ENCODE results near the gene EPB41L5.
"Not testable (repeated sequence)": the region's sequence is repeated elsewhere in the genome, so short reads cannot be mapped to it uniquely, and the experiment has no call there.

The EPB41L5 gene

DNA sequence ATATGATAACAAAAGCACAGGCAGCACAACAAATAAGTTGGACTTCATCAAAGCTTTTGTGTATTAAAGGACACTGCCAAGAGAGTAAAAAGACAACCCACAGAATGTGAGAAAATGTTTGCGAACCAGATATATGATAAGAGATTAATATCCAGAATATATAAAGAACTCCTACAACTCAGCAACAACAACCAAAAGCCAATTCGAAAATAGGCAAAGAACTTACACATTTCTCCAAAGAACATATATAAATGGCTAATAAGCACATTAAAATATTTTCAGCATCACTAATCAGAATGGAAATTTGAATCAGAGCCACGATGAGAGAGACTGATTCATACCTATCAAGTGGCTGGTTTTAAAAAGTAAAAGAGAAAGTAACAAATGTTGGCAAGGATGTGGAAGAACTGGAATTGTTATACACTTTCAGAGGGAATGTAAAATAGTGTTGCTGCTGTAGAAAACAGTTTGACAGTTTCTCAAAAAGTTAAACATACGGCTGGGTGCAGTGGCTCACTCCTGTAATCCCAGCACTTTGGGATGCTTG lies 25.2 kb downstream of the EPB41L5 start:
- H3K27me3 ChIP-seq (ENCODE audit: insufficient read depth, low read length): no peaks in the 10 kb centered on the region
- peaks cover 5% of the 10 kb centered on the region for H3K4me1 ChIP-seq (ENCODE audit: insufficient read depth, low read length)
- H3K4me3 ChIP-seq (ENCODE audit: low read length): no peak overlapping the region
- no peak overlapping the region for H2AFZ ChIP-seq (ENCODE audit: low read depth, low read length)
- H3K9me3 ChIP-seq (ENCODE audit: low read length): peaks cover 2% of the 10 kb centered on the region
- peaks cover 12% of the 10 kb centered on the region for H3K36me3 ChIP-seq (ENCODE audit: insufficient read depth, low read length)

DNA sequence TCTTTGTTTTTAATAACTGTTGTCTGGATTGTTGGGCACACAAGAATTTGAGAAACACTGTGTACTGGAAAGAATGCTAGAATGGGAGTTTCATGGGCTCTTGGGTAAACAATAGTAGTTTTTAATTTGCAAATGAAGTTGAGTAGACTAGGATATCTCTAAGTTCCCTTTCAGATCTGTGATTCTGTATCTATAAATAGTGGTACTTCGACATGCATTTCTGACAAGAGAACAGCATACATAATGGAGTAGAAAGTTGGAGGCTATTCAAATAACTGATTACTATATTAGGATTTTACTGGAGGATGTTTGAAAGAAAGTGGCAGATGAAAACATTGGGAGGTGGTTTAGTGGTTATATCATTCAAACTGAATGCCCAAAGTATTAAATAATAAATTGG lies 29.5 kb downstream of the EPB41L5 start:
- no peak overlapping the region for H3K4me3 ChIP-seq (ENCODE audit: low read length)
- peaks cover 11% of the 10 kb centered on the region for H3K9me3 ChIP-seq (ENCODE audit: low read length)
- H3K4me1 ChIP-seq (ENCODE audit: insufficient read depth, low read length): no peaks in the 10 kb centered on the region
- no peak overlapping the region for H2AFZ ChIP-seq (ENCODE audit: low read depth, low read length)
- peaks cover 25% of the 10 kb centered on the region for H3K36me3 ChIP-seq (ENCODE audit: insufficient read depth, low read length)
- H3K27me3 ChIP-seq (ENCODE audit: insufficient read depth, low read length): no peaks in the 10 kb centered on the region

DNA sequence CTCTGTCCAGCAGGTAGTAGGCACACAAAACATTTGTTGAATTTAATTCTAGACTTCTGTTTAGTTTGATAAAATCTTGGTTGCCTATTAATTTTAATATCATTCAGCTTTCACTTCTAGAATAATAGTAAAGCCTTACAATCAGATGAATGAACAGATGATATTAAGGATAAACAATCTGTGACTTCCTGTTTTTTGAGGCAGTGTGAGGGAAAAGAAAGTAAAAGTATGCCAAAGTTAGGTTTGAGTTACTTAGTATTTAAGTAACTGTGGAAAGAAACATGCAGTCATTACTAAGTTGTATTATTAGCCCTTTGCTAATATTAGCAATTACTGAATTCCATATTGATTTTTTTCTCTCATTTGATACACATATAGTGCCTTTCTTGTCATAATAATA lies 31.5 kb downstream of the EPB41L5 start:
- no peak overlapping the region for H2AFZ ChIP-seq (ENCODE audit: low read depth, low read length)
- H3K36me3 ChIP-seq (ENCODE audit: insufficient read depth, low read length): peaks cover 25% of the 10 kb centered on the region
- no peaks in the 10 kb centered on the region for H3K4me1 ChIP-seq (ENCODE audit: insufficient read depth, low read length)
- no peaks in the 10 kb centered on the region for H3K27me3 ChIP-seq (ENCODE audit: insufficient read depth, low read length)
- no peak overlapping the region for H3K4me3 ChIP-seq (ENCODE audit: low read length)
- H3K9me3 ChIP-seq (ENCODE audit: low read length): peaks cover 11% of the 10 kb centered on the region

DNA sequence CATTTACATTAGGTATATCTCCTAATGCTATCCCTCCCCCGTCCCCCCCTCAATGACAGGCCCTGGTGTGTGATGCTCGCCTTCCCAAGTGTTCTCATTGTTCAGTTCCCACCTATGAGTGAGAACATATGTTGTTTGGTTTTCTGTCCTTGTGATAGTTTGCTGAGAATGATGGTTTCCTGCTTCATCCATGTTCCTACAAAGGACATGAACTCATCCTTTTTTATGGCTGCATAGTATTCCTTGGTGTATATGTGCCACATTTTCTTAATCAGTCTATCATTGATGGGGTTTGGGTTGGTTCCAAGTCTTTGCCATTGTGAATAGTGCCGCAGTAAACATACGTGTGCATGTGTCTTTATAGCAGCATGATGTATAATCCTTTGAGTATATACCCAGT lies 32.9 kb downstream of the EPB41L5 start:
- not testable (repeated sequence) for H3K4me3 ChIP-seq (ENCODE audit: low read length); H3K27me3 ChIP-seq (ENCODE audit: insufficient read depth, low read length); H2AFZ ChIP-seq (ENCODE audit: low read depth, low read length); H3K4me1 ChIP-seq (ENCODE audit: insufficient read depth, low read length)
- peaks cover 12% of the 10 kb centered on the region for H3K9me3 ChIP-seq (ENCODE audit: low read length)
- peaks cover 25% of the 10 kb centered on the region for H3K36me3 ChIP-seq (ENCODE audit: insufficient read depth, low read length)

DNA sequence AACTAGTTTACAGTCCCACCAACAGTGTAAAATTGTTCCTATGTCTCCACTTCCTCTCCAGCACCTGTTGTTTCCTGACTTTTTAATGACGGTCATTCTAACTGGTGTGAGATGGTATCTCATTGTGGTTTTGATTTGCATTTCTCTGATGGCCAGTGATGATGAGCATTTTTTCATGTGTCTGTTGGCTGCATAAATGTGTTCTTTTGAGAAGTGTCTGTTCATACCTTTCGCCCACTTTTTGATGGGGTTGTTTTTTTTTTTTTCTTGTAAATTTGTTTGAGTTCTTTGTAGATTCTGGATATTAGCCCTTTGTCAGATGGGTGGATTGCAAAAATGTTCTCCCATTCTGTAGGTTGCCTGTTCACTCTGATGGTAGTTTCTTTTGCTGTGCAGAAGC lies 33.4 kb downstream of the EPB41L5 start:
- not testable (repeated sequence) for H3K4me3 ChIP-seq (ENCODE audit: low read length); H3K27me3 ChIP-seq (ENCODE audit: insufficient read depth, low read length); H2AFZ ChIP-seq (ENCODE audit: low read depth, low read length); H3K4me1 ChIP-seq (ENCODE audit: insufficient read depth, low read length)
- Histone ChIP-seq H3K36me3 (ENCODE audit: insufficient read depth, low read length) (peaks cover 25% of the 10 kb centered on the region), H3K9me3 (ENCODE audit: low read length) (peaks cover 13% of the 10 kb centered on the region)

DNA sequence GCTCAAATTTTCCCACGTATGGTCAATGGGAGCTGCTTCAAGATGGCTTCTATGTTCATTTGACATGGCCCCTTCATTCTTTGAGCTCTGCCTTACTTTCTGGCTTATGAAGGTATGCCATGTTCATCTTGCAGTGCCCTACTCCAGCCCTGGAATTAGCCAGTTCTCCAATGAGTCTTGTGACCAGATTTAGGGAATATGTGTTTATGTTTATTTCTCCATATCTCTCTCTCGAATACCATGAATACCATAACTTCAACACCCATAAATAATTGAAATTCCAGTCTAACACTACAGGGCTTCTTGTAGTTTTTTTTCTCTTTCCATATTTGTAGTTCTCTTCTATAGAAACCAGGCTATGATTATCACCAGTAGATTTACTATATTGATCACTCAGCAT lies 39.7 kb downstream of the EPB41L5 start:
- H2AFZ ChIP-seq (ENCODE audit: low read depth, low read length): no peak overlapping the region
- H3K36me3 ChIP-seq (ENCODE audit: insufficient read depth, low read length): peaks cover 6% of the 10 kb centered on the region
- H3K4me1 ChIP-seq (ENCODE audit: insufficient read depth, low read length): no peaks in the 10 kb centered on the region
- H3K9me3 ChIP-seq (ENCODE audit: low read length): peaks cover 26% of the 10 kb centered on the region
- H3K4me3 ChIP-seq (ENCODE audit: low read length): no peak overlapping the region
- H3K27me3 ChIP-seq (ENCODE audit: insufficient read depth, low read length): no peaks in the 10 kb centered on the region

DNA sequence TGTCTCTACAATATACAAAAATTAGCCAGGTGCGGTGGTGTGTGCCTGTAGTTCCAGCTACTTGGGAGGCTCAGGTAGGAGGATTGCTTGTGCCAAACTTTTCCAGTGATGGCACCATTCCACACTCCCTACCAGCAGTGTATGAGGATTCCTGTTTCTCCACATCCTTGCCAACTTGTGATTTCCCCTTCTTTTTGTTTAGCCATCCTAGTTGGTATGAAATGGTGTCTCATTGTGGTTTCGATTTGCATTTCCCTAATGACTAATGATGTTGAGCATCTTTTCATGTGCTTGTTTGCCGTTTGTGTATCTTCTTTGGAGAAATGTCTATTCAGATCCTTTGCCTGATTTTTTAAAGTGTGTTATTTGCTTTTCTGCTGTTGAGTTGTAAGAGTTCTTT lies 41.0 kb downstream of the EPB41L5 start:
- H3K27me3 ChIP-seq (ENCODE audit: insufficient read depth, low read length): no peaks in the 10 kb centered on the region
- no peaks in the 10 kb centered on the region for H3K4me1 ChIP-seq (ENCODE audit: insufficient read depth, low read length)
- peaks cover 6% of the 10 kb centered on the region for H3K36me3 ChIP-seq (ENCODE audit: insufficient read depth, low read length)
- peaks cover 26% of the 10 kb centered on the region for H3K9me3 ChIP-seq (ENCODE audit: low read length)
- H3K4me3 ChIP-seq (ENCODE audit: low read length): no peak overlapping the region
- no peak overlapping the region for H2AFZ ChIP-seq (ENCODE audit: low read depth, low read length)

DNA sequence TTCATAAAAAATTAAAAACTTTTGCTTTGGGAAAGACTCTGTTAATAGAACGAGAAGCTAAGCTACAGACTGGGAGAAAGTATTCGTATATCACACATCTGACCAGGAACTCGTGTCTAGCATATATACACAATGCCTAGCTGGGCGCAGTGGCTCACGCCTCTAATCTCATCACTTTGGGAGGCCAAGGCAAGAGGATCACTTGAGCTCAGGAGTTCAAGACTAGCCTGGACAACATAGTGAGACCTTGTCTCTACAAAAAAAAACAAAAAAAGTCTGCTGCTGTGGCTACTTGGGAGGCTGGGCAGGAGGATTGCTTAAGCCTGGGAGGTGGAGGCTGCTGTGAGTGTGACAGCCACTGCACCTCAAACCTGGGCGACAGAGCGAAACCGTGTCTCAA lies 46.6 kb downstream of the EPB41L5 start:
- no peaks in the 10 kb centered on the region for H3K4me1 ChIP-seq (ENCODE audit: insufficient read depth, low read length)
- no peak overlapping the region for H3K4me3 ChIP-seq (ENCODE audit: low read length)
- no peaks in the 10 kb centered on the region for H3K27me3 ChIP-seq (ENCODE audit: insufficient read depth, low read length)
- H2AFZ ChIP-seq (ENCODE audit: low read depth, low read length): no peak overlapping the region
- peaks cover 12% of the 10 kb centered on the region for H3K9me3 ChIP-seq (ENCODE audit: low read length)
- H3K36me3 ChIP-seq (ENCODE audit: insufficient read depth, low read length): peaks cover 4% of the 10 kb centered on the region

DNA sequence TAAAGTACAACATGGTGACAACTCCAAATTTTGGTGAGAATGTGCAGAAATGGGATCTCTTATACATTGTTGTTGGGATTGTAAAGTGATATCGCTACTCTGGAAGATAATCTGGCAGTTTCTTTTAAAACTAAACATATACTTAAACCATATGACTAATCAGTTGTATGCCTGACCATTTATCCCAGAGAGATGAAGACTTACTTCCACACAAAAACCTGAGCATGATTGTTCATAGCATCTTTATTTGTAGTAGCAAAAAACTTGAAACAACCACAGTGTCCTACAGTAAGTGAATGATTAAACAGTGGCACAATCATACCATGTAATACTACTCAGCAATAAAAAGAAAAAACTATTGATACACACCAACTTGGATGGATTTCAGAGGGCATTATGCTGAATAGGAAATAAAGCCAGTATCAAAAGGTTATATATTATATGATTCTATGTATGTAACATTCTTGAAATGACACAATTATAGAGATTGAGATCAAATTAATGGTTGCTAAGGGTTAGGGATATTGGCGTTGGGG lies 47.3 kb downstream of the EPB41L5 start:
- Histone ChIP-seq H2AFZ (ENCODE audit: low read depth, low read length) (no peak overlapping the region), H3K27me3 (ENCODE audit: insufficient read depth, low read length) (no peaks in the 10 kb centered on the region), H3K36me3 (ENCODE audit: insufficient read depth, low read length) (peaks cover under 1% of the 10 kb centered on the region), H3K9me3 (ENCODE audit: low read length) (peaks cover 7% of the 10 kb centered on the region), H3K4me3 (ENCODE audit: low read length) (no peak overlapping the region), H3K4me1 (ENCODE audit: insufficient read depth, low read length) (no peaks in the 10 kb centered on the region)

DNA sequence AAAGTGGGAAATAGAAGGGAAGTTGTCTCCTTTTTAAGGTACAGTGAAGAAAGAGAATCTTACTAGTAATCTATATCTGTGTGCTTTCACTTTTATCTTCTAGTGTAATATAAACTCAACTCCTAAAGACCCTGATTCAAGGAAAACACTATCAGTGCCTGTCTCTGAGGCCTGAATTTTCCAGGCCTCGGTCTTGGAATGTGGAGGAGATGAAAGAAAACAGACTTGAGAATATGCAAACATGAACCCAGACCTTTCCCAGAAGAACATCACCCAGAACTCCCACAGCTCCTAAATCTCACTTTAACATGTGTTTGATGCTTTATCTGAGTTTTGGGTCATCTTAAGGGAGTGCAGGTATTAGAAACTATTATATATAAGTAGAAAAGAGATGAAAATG lies 51.8 kb downstream of the EPB41L5 start:
- H3K4me1 ChIP-seq (ENCODE audit: insufficient read depth, low read length): no peaks in the 10 kb centered on the region
- H3K27me3 ChIP-seq (ENCODE audit: insufficient read depth, low read length): no peaks in the 10 kb centered on the region
- H2AFZ ChIP-seq (ENCODE audit: low read depth, low read length): no peak overlapping the region
- peaks cover 6% of the 10 kb centered on the region for H3K9me3 ChIP-seq (ENCODE audit: low read length)
- peaks cover 3% of the 10 kb centered on the region for H3K36me3 ChIP-seq (ENCODE audit: insufficient read depth, low read length)
- no peak overlapping the region for H3K4me3 ChIP-seq (ENCODE audit: low read length)

DNA sequence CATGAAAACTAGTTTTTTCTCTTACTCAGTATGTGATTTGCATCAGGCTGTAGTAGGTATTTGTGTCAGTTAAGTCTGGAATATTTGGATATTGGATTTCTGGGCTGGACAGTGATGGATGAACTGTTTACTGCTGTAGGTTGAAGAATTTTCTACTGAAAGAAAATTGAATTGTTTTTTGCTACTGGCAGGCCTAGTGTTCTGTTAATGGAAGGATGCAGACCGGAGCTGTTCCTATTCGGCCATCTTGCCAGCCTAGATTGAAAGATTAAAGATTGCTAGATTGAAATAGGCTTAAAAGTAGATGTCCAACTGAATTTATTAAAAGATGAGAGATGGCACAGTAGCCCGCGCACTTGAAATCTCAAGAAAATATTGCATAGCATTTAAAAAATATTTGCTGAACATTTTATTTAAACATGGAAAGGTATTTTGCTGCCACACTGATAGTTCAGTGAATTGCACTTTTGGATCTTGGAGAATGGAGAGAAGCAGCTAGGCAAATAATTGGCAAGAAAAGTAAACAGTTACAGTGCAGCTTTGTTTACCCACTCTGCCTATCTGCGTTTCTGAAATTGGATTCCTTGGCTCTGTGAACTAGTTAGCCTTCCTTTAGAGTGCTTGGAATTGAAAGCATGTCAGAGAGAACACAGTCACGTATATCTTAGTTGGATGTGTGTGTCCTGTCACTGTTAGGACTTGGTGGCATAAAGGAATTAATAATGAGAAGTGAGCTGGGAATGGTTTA lies 54.1 kb downstream of the EPB41L5 start:
- Histone ChIP-seq H2AFZ (ENCODE audit: low read depth, low read length) (no peak overlapping the region), H3K36me3 (ENCODE audit: insufficient read depth, low read length) (peaks cover 3% of the 10 kb centered on the region)

DNA sequence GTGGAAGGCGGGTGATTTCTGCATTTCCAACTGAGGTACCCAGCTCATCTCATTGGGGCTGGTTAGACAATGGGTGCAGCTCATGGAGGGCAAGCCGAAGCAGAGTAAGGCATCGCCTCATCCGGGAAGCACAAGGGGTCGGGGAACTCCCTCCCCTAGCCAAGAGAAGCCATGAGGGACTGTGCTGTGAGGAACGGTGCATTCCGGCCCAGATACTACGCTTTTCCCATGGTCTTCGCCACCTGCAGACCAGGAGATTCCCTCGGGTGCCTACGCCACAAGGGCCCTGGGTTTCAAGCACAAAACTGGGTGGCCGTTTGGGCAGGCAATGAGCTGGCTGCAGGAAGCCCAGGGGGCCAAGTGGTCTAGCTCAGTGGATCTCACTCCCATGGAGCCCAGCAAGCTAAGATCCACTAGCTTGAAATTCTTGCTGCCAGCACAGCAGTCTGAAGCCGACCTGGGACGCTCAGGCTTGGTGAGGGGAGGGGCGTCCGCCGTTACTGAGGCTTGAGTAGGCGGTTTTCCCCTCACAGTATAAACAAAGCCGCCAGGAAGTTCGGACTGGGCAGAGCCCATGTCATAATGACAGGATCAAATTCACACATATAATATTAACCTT lies 55.3 kb downstream of the EPB41L5 start:
- H3K9me3 ChIP-seq (ENCODE audit: low read length); H3K4me1 ChIP-seq (ENCODE audit: insufficient read depth, low read length); H3K4me3 ChIP-seq (ENCODE audit: low read length); H3K36me3 ChIP-seq (ENCODE audit: insufficient read depth, low read length); H3K27me3 ChIP-seq (ENCODE audit: insufficient read depth, low read length); H2AFZ ChIP-seq (ENCODE audit: low read depth, low read length): not testable (repeated sequence)

More for the DNA sequence above, 54.1 kb downstream of the EPB41L5 start:
- Histone ChIP-seq H3K9me3 (ENCODE audit: low read length) (peaks cover 6% of the 10 kb centered on the region), H3K4me1 (ENCODE audit: insufficient read depth, low read length) (no peaks in the 10 kb centered on the region), H3K27me3 (ENCODE audit: insufficient read depth, low read length) (no peaks in the 10 kb centered on the region), H3K4me3 (ENCODE audit: low read length) (no peak overlapping the region)

DNA sequence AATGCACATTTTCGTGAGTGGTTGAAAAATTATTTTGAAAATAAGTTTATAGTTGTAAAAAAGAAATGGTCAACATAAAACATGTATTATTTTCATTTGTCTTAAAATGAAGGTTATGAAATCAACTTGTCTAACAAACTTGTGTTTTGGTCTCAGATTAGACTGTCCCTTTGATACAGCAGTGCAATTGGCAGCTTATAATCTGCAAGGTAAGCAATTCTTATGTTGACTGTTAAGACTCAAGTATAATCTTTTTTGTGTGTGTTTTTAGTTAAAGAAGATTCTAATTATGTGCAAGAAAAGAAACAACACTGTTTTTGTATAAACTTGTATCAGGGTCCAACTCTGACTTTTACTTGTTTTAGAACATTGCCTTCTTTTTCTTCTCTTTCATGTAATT lies 62.7 kb downstream of the EPB41L5 start:
- no peak overlapping the region for H3K4me3 ChIP-seq (ENCODE audit: low read length)
- H3K27me3 ChIP-seq (ENCODE audit: insufficient read depth, low read length): no peaks in the 10 kb centered on the region
- H3K4me1 ChIP-seq (ENCODE audit: insufficient read depth, low read length): no peaks in the 10 kb centered on the region
- no peak overlapping the region for H2AFZ ChIP-seq (ENCODE audit: low read depth, low read length)
- H3K36me3 ChIP-seq (ENCODE audit: insufficient read depth, low read length): peaks cover 14% of the 10 kb centered on the region
- peaks cover 3% of the 10 kb centered on the region for H3K9me3 ChIP-seq (ENCODE audit: low read length)
